ENCODE results near the gene TBCK. TPM values are rescaled to one million over a fixed set of nuclear protein-coding genes. Genes with fewer than 3 reads are reported as not detected.
A peak's percentile ranks its signal among the peaks of the same experiment; 100 is the strongest.

The TBCK gene
- total and polyA plus RNA-seq, 2 of the 13 experiments (the other 11 are each of a cell fraction or from before 2014, with no cell fraction given): 51.0 to 62.4 TPM

- TF ChIP-seq ZBTB46 (CRISPR knock-in tag; IDR thresholded peaks at IDR 0.05; ENCODE audit: borderline replicate concordance) (no peak), HNF4A (CRISPR knock-in tag; IDR thresholded peaks at IDR 0.05) (peak; percentile 40), ZZZ3 (CRISPR knock-in tag; IDR thresholded peaks at IDR 0.05; ENCODE audit: borderline replicate concordance) (no peak), ZNF597 (CRISPR knock-in tag; IDR thresholded peaks at IDR 0.05) (no peak), SOX6 (IDR thresholded peaks at IDR 0.05) (no peak), SOX6 (CRISPR knock-in tag; IDR thresholded peaks at IDR 0.05) (no peak), RNF219 (CRISPR knock-in tag; IDR thresholded peaks at IDR 0.05) (no peak), ZNF713 (CRISPR knock-in tag; IDR thresholded peaks at IDR 0.05) (no peak), RBFOX2 (IDR thresholded peaks at IDR 0.05; ENCODE audit: low read depth, low read length) (peak; percentile 23; the same call in 1 of the 2 replicates), ZNF275 (CRISPR knock-in tag; IDR thresholded peaks at IDR 0.05; ENCODE audit: borderline replicate concordance) (no peak), MYPOP (CRISPR knock-in tag; IDR thresholded peaks at IDR 0.05) (no peak), HINFP (CRISPR knock-in tag; IDR thresholded peaks at IDR 0.05; ENCODE audit: low read depth) (no peak), ZNF543 (CRISPR knock-in tag; IDR thresholded peaks at IDR 0.05) (no peak), TFDP1 (CRISPR knock-in tag; IDR thresholded peaks at IDR 0.05; ENCODE audit: borderline replicate concordance) (no peak), ZNF775 (CRISPR knock-in tag; IDR thresholded peaks at IDR 0.05; ENCODE audit: borderline replicate concordance) (no peak), TCF7 (IDR thresholded peaks at IDR 0.05; ENCODE audit: low read depth) (no peak), RARA (CRISPR knock-in tag; IDR thresholded peaks at IDR 0.05) (peak; percentile 59), YEATS4 (CRISPR knock-in tag; IDR thresholded peaks at IDR 0.05; ENCODE audit: borderline replicate concordance) (no peak)
Observed at GRCh38 chr4:106320235-106320634, 4.2 kb upstream of the TBCK start (continued).
